ENCODE results near the gene GUCY2C.

GUCY2C gene

GRCh38 chr12:14699923-14700322 lies 3.5 kb upstream of the GUCY2C start:
- in situ Hi-C loops (cut with HindIII; ENCODE audit: low sequenced_read_pairs), result no loop called here

GRCh38 chr12:14698555-14698954 lies 2.2 kb upstream of the GUCY2C start:
- TF ChIP-seq CTCF (IDR thresholded peaks at IDR 0.05; ENCODE audit: low read depth, low read length, missing control alignments), result no peak
- in situ Hi-C loops (cut with HindIII; ENCODE audit: low sequenced_read_pairs), result no loop called here
- DNase-seq (ENCODE audit: low read depth), result no peak
- no peak overlapping the region for H3K4me3 ChIP-seq (ENCODE audit: low read depth, low read length)

More at GRCh38 chr12:14699923-14700322, 3.5 kb upstream of the GUCY2C start:
- H3K4me3 ChIP-seq (ENCODE audit: low read depth, low read length), result no peak overlapping the region
- DNase-seq (ENCODE audit: low read depth), result no peak
- TF ChIP-seq CTCF (IDR thresholded peaks at IDR 0.05; ENCODE audit: low read depth, low read length, missing control alignments), result no peak

DNA sequence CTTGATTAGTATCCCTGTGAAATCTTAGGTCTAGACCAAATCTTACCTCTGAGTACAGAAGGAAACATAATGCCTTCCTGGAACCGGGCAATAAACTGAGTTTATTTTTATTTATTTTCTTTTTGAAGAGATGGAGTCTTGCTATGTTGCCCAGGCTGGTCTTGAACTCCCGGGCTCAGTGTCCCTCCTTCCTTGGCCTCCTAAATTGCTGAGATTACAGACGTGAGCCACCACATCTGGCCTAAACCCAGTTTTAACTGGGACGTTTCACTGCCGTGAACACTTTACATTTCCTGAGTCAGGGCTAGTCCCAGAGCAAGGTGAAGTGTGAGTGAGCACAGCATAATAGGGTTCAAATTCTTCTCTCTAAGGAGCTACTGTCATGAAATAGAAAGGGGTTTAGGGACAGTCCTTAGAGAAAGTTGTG lies 671 bp downstream of the GUCY2C start:
- no peak for DNase-seq (ENCODE audit: low read depth)
- in situ Hi-C loops (cut with HindIII; ENCODE audit: low sequenced_read_pairs), result no loop called here
- TF ChIP-seq CTCF (IDR thresholded peaks at IDR 0.05; ENCODE audit: low read depth, low read length, missing control alignments), result no peak
- H3K4me3 ChIP-seq (ENCODE audit: low read depth, low read length), result no peak overlapping the region

GRCh38 chr12:14694970-14695369 lies 1.4 kb downstream of the GUCY2C start:
- no peak for TF ChIP-seq CTCF (IDR thresholded peaks at IDR 0.05; ENCODE audit: low read depth, low read length, missing control alignments)
- DNase-seq (ENCODE audit: low read depth), result no peak
- in situ Hi-C loops (cut with HindIII; ENCODE audit: low sequenced_read_pairs), result no loop called here
- H3K4me3 ChIP-seq (ENCODE audit: low read depth, low read length), result no peak overlapping the region

GRCh38 chr12:14694145-14694714 lies 2.2 kb downstream of the GUCY2C start:
- in situ Hi-C loops (cut with HindIII; ENCODE audit: low sequenced_read_pairs), result no loop called here
- TF ChIP-seq CTCF (IDR thresholded peaks at IDR 0.05; ENCODE audit: low read depth, low read length, missing control alignments), result no peak
- no peak for DNase-seq (ENCODE audit: low read depth)
- H3K4me3 ChIP-seq (ENCODE audit: low read depth, low read length), result no peak overlapping the region

DNA sequence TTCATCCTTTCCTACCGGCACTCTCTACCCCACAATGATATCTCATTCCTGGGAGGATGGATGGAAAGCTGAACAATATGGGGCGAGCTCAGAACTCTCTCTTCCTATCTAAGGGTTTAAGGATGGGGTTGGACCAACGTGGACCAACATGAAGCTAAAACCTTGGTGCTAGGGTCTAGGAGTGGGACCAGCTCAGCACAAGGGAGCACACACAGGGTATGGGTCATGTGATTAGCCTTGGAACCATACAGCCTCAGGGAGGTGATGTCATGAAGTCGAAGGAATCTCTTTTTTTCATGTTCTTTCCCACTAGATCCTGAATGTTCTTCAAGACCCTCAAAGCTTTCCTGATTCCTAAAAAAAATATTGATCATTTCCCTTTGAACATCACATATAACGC lies 3.3 kb downstream of the GUCY2C start:
- no peak for TF ChIP-seq CTCF (IDR thresholded peaks at IDR 0.05; ENCODE audit: low read depth, low read length, missing control alignments)
- in situ Hi-C loops (cut with HindIII; ENCODE audit: low sequenced_read_pairs), result no loop called here

More for the DNA sequence above, 3.3 kb downstream of the GUCY2C start:
- no peak for DNase-seq (ENCODE audit: low read depth)
- no peak overlapping the region for H3K4me3 ChIP-seq (ENCODE audit: low read depth, low read length)

All from astrocyte of the cerebellum (primary cell).